Forelimb muscle (tissue), 1 donor: ENCODE results near the gene AGPS. TPM values are rescaled to one million over a fixed set of nuclear protein-coding genes. Genes with fewer than 3 reads are reported as not detected.
"Not testable (repeated sequence)": the region's sequence is repeated elsewhere in the genome, so short reads cannot be mapped to it uniquely, and the experiment has no call there.

ENCODE experiments used
- DNase-seq: peaks from one replicate; pipeline ENCODE4 v3.0.0-alpha.2; 2013; ENCODE audit warnings: low read depth
- polyA plus RNA-seq: library from polyadenylated mRNA; unstranded; fragments of 120-200 nt; gene quantifications from one replicate; pipeline ENCODE4 v1.2.1, GENCODE V29; 2013; ENCODE audit not compliant: insufficient read length

The AGPS gene
- polyA plus RNA-seq, 1 donor = 26.7 TPM

DNA sequence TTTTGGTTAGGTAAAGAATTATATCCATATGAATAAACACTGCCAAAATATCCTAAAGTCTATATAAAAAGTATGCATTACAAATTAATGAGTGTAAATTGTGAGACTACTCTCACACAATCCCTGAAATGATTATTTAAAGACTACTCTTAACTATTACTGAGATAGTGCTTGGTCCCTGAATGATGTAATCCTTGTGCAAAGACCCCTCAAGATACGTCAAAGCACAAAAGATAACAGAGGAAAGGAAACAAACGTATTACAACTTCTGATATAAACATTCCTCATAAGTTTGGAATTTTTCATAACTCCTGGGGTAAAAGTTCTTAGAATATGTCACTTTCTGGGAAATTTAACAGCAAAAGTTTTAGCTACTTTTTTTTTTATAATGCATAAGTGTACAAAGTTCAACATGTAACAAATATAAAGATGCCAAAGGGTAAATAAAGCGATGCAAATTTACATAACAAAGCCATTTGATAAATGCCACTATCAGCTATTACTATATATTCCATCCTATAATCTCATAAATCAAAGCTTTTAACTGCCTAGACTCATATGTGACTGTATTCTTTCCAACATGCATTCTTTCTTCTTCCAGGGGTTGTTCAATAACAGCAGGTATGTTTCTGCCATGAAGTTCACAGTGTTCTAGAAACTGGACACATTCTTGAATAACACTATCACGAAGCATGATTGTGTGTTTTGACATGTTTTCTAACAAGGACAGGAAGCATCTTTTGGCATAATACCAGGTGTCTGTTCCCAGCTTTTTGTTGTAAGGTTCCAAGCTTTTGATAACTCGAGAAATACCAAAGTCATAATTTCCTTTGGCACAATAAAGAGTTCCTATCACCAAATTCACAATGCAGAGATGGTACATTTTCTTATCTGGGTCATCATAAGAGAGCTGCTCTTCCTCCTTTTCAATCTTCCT is 158.0 kb downstream of the AGPS start:
- DNase-seq = no peak

DNA sequence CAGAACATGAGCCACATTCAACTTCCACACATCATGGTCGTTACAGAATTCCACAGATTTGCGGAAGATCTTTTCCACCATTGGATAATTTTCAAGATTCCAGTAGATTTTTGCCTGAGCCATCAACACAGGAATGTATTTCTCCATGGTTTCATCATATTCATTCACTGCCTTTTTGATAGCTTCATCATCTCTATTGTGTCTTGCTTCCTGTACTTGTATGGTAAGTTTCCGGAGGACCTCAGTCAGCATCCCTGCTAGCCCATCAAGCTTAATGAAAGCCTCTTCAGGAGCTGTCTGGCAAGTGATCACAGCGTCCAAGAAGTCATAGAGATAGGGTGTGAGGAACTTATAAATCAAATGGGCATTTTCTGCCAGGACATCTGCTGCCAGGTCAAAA is 158.8 kb downstream of the AGPS start:
- DNase-seq = not testable (repeated sequence)

DNA sequence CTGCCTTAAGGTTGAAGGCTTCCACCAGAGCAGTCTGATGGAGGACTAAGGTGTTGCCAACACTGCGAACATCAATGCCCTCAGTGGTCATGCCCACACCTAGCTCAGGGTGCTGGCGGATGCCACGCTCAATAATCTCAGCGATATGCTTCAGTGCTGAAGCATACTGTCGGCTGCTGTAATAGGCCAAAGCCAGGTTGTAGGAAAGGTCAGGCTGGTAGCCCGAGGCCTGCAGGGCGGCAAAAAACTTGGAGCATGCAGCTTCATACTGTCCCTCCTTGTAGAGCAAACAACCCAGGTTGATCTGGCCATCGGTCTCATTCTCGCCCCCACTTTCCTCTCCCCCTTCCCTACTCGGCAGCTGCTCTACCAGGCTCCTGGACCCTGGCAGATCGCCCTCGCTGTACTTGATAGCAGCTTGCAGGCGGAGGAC is 159.4 kb downstream of the AGPS start:
- DNase-seq = no peak

DNA sequence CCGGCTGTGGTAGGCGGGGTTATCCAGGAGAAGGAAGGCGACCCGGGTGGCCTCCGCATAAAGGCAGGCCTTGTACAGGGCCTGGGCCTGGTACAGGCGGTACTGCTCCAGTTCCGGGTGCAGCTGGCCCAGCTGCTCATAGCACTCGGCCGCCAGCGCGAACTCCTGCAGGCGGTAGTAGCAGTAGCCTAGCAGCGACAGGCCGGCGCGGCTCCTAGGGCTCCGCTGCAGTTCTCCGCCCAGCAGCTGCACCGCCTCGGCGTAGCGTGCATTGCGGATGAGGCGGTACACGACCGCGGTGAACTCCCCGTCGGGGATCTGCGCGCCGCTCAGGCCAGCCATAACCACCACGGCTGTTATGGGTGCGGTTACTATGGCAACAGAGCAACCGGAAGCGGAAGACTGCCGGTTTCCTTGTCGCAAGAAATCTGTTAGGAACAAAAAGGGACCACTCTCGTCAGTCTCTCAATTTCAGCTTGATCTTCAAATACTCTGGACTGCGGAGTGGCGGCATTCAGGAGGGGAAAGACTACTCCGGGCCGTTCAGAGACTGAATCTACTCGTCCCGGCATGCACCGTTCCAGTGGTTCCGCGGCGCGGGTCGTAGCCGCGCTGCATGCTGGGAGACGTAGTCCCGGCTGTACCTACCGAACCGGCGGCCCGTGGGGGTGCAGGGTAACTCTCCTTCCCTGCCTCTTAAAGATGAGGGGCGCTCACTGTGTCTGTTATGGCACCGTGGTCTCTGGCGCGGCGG is 160.0 kb downstream of the AGPS start:
- peak; percentile 87 for DNase-seq

DNA sequence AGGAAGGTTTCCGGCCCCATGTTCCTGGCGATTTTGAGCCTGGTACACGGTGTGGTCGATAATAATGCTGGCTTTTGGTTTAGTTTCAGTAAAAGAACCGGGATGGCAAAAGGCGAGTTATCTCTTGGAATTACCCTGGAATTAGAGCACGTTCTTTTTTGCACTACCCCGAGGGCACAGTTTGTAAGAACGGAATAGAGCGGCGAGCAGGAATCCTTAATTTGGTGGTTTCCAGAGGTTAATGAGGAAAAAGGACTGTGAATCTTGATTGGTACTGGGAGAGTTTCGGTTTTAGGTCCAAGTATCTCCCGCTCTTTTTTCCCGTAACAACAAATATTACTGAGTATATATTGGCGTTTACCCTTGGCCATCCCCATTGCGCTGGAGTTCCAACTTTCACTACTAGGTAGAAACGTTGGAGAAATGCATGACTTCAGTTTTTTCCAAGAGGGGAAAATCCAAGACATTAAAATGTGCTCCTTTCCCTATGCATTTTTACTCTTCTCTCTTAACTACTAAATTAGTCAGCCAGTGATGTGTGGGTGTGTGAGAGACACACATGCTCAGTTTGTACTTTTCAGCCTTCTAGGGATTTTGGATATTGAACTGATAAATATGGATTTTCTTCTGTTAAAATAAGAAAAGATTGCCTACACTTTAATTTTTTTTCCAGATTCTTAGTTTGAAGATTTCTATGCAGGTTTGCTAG is 160.8 kb downstream of the AGPS start:
- no peak for DNase-seq

DNA sequence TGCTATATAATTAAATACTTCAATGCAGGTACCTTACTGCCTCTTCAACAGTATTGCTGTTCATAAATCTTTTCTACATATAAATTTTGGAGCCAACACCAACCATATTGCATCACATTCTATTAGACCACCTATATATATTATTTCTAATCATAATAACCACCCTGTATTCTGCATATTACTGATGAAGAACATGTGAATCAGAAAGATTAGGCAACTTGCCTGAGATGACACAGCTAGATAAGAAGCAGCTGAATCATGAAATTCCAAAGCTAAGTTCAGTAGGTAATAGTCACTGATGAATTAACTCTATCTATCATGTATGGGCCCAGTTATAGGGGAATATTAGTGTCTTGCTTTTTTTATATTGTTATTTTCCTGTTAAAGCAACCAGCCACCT is 161.8 kb downstream of the AGPS start:
- no peak for DNase-seq

DNA sequence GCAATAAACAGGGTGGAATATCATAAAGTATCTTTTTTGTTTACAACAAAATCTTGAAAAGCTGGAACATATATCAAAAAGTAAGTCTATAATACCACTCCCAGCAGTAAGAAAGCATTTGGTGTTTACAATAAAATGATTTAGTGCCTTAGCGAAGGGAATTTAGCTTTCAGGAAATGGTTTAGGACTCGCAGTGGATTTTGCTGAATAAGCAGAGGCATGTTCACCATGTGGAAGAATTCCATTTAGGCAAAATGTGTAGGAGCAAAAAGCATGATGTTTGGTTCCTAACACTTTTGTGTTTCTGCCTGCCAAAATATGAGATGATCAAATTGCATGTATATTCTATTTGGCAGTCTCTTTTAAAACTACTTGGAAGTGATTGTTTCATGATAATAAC is 163.6 kb downstream of the AGPS start:
- no peak for DNase-seq

DNA sequence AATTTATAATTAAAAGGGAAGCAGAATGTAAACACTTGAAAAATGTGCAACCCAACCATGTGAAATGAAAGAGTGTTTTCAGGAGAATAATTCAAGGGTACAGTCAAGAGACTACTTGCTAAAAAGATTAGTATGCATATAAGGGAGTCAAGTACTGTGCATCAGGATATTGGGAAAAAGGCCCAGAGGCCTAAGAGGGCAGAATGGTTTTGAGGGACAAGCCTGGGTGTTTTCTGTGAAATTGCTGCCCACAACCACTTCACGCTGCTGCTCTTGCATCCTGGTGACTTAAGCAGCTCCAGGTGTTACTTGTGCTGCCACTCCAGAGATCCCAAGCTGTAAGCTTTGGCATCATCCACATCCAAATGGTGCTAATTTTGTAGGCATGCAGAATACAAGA is 165.2 kb downstream of the AGPS start:
- no peak for DNase-seq

DNA sequence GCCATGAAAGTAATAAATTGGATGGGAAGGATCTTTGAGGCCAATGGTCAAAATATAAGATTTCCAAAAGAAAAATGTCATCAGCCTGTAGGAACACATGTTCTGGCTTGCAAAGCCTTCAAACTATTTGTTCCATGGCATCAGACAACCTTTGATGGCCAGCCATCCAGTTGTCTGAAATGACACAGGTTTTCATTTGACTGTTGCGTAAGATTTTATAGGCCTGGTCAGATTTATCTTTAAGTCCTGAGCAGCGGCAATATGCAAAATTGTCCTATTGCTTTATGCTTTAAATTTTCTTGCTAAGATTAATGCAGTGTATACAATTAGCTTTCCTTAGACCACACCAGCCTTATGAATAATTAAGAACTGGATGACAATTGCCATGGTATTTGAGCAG is 167.1 kb downstream of the AGPS start:
- DNase-seq = no peak

DNA sequence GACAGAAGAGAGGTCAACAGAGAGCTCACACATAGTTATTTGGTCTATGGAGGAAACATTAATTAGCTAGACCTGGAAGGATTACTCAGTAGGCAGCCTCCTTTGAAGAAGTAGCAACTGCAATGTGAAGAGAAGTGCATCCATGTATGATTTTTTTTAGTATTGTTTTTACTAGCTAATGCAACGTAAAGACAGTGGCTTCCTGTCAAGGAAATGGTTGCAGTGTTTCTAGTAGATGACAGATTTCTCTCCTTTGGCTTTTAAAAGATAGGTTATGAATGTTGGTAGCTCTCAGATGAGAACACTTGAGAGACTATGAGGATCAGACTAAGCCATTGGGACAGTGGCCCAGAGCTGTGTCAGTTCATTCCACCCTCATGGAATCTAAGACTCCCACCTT is 175.8 kb downstream of the AGPS start:
- DNase-seq = no peak

DNA sequence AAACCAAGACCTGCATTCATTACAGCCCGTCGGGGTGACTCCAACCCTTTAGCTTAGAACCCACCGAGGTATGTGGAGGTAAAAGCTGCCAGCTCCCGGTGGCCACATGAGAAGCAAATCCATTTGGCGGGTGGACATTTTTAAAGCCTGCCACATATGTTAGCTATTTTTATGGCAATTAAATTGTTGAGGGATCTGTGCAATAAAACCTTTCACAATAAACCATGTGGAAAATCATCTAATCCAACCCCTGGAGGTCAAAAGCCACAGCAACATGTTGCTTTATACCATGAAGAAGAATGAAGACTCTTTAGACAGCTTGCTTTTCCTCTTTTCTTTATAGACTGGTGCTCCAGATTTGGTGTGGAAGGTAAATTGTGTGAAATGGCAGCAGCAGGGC is 176.3 kb downstream of the AGPS start:
- DNase-seq = no peak

DNA sequence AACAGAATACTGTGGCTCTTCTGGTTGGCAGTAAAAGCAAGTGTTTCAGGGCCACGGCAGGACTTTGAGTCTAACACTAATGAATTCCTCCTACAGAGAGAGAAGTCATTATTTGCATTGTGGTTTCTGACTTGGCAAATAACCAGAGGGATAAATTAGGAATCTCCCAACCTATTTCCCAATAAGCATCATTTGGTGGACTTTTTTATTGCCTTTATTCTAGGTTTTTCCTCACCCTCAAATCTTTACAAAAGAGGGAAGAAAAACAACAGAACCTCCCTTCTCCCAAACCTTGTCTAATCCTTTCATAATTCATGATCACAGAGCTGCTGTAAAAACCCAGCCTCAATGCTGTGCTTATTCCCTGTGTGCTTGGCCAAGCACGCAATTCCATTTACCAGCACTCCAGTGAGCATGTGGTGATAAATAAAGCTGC is 179.7 kb downstream of the AGPS start:
- no peak for DNase-seq

DNA sequence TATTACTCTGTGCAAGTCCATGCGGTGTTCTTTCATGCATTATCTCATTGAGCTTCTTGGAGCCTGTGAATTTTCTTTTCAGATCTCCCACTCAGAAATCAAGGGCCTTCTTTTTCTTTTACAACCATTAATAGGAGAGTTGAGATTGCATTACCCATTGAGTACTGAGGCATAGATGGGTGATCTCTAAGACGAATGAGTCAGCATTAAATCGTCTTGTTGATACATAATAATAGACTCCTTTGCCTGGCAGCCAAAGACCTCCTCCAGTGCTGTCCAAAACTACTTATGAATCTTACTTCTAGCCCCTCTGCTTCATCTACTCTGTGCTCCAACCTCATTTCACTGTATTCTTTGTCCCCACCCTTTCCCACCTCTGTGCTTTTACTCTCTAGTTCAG is 180.5 kb downstream of the AGPS start:
- DNase-seq = no peak

DNA sequence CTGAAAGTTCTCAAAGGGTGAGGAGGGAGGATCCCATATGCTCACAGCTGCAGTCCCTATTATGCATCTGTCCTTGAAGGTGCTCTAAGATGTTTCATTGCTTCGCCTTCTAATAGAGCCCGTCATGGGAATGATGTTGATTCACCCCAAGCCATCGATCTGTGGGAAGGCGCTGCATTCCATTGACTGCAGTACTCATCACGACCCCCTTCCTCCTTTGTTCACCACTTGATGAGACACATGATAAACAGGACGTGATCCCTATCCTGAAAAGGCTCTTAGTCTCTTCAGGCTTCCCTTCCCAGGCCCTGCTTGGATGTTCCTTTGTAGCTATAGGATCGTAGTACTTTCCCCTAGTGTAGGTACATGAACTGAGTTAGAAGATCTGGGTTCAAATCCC is 181.8 kb downstream of the AGPS start:
- no peak for DNase-seq

DNA sequence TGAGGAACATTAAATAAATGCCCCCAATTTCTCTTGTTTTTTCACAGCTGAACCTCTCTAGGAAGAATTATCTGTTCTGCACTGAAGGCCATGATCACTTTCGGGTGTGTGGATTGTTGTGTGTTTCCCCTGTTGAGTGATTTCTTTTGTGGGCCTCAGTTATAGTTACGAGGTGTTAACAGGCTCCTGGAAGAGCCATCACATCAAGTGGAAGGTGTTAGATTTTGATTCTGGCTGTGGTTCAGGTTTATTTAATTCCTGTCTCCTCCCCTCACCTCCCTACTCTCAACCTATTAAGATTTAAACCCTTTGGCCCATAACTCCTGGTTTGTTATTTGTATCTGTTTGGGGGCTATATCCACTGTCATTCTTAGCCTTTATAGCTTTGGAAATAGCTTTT is 182.8 kb downstream of the AGPS start:
- no peak for DNase-seq

DNA sequence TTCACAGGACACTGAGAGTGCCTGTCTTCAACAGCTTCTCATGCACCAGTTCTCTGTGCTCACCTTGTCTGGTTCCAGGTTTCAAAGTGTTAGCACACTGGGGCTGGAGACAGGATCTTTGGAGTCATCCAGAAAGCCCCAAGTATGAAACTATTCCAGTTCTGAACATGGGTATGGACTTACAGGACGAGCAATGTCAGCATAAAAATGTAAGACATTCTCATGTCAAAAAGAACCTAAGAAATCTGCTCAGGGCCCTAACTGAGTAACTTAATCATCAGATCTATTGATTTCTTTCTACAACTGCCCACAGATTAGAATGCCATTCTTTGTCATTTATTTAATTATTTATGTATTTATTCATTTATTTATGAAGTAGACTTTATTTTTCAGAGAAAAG is 184.5 kb downstream of the AGPS start:
- no peak for DNase-seq

DNA sequence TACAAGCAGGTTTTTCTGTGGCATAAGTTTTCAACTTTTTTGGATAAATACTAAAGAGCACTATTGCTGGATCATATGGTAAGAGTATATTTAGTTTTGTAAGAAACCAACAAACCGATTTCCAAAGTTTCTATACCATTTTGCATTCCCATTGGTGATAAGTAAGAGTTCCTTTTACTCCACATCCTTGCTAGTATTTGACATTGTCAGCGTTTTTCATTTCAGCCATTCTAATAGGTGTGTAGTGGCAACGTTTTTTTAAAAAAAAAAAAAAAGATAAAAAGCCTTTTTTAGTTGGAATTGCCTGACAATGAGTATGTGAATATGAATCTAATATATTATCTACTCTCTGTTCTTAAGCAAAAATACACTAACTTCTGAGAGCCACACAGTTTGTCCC is 185.9 kb downstream of the AGPS start:
- DNase-seq = no peak

DNA sequence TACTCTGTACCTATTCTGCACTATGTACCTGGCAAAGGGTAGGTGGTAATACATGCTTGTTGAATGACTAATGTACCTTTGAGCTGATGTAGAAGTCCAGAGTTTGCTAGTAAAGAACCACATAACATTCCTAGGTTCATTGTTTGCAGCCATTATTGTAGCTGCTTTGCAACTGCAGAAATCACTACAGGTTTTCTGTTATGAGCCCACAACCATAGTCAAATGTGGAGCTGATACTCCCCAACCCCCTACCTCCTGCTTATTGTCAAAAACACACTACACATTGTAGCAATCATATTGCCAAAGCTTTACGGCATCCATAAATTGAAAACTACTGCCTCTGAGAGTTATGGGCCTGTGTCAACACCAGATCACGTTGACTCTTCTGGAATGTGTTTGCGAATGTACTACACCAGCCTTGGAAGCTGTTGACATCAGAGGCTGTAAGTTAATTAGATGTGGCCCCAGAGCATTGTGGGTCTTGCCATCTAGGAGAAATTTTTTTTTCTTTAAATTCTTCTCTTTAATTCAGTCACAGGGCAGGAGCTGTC is 187.0 kb downstream of the AGPS start:
- DNase-seq = no peak

DNA sequence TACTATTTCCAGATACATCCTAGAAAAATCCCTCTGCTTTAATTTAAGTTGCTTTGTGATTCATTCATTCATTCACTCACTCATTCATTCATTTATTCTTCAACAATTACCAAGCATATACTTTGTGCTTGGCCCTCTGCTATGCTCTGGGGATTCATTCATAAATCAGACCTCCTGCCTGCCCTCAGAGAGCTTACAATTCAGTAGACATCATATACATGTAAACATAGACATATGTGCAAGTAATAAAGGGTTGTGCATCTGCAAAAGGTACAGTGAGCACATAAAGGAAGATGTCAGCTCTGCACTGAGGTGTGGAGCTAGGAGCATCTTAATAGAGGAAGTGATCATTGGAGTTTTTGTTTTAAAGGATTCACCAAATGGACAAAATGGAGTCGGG is 189.4 kb downstream of the AGPS start:
- no peak for DNase-seq

DNA sequence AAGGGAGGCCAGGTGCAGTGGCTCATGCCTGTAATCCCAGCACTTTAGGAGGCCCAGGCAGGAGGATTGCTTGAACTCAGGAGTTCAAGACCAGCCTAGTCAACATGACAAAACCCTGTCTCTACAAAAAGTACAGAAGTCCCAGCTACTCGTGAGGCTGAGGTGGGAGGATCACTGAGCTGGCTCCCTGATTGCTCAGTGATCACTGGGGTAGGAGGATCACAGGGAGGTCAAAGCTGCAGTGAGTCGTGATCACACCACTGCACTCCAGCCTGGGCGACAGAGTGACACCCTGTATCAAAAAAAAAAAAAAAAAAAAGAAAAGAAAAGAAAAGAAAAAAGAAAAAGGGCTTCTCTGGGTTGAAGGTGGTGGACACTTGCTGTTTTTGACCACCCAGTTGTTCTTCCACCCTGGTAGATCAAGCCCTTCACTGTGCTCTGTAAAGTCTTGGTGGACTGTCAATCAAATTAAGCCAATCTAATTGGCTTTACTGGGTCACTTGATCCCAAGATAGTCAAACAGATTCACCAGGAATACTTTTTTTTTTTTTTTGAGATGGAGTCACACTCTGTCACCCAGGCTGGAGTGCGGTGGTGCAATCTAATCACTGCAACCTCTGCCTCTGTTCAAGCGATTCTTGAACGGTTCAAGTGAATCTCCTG is 191.6 kb downstream of the AGPS start:
- DNase-seq = no peak

DNA sequence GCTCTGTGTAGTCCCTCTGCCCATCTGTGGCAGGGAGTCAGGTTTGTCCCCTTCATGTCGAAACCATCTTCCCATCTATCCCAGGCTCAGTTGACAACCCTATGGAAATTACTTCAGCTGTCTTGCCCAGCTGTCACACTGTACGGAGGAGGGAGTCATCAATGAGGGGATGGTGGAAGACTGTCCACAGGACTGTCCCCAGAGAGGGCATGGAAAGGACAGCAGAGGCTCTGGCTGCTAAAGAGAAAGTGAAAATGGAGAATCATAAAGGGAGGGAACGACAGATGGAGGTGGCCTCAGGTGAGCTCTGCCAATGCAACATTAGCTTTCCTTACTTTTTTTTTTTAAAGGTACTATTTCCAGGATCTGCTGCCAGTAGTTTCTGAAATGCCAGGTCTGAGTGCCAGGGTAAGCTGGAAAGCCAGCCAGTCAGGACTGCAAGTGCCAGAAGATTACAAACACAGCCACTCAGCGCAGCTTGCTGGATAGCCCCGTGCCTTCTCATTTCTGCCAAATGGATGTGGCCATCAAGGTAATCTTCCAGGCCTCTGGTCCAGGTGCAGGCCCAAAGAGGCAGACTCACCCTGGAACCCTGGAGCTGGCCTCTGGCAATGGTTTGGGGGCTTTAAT is 192.8 kb downstream of the AGPS start:
- no peak for DNase-seq
